Activated CD4-positive, alpha-beta T cell treated with anti-CD3 and anti-CD28 coated beads, Interleukin-2, amount 50 U/mL, for 24 hours (primary cell): Measurements from ENCODE around the gene METTL9.
"Not testable (repeated sequence)": the region's sequence is repeated elsewhere in the genome, so short reads cannot be mapped to it uniquely, and the experiment has no call there.

Source experiments
- DNase-seq, 2 donors: peaks; one replicate each; pipeline ENCODE4 v3.0.0-alpha.2; 2020; ENCODE audit warnings: low read depth in 1 of 2, low spot score in 1 of 2

Gene METTL9

GRCh38 chr16:21656795-21657768, 57.7 kb downstream of the METTL9 start:
- peak in 1 of 2 donors; percentile 47 for DNase-seq

DNA sequence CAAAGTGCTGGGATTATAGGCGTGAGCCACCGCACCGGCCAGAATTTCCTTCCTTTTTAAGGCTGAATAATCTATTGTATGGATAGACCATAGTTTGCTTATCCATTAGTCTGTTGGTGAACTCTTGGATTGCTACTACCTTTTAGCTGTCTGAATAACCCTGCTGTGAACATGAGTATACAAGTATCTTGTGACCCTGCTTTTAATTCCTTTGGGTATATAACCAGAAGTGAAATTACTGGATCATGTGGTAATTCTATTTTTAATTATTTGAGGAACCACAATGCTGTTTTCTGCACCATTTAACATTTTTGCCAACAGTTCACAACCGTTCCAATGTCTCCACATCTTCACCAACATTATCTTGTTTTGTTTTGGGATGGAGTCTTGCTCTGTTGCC, 59.7 kb downstream of the METTL9 start:
- DNase-seq, result no peak

DNA sequence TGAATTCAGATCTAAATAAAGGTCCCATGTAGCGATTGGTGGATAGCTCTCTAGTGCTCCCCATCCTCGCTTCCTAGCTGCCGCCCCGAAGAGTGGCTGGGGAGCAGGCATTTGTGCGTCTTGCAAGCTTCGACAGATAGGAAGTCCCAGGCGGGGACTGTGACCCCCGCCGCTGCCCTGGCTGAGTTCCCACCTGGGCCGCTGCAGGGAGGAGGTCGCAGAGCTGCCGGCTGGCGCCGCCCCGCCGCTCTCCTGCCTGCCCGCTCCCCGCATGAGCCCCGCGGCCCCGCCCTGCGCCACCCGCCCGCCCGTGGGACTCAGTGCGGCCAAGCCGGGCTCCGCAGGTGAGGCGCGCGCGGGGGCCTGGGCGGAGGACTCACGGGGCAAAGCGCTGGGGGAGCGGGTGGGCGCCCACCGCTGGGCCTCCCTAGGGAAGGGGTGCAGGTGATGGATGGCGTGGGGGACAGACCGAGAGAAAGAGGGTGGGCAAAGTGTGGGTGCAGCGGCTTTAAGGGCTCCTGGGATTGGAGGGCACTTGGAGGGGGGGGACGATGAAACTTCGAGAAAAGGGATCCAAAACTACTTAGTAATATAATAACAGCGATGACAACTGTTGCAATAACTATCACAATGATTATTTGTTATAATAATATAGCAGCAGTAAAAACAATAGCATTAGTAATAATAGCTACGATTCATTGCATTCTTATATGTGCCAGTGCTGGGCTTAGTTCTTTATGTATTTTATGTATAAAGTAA, 64.7 kb downstream of the METTL9 start, which contains the start of gene OTOA:
Gene OTOA (plus strand): TSS at position 80 of the 759 bp plus-strand sequence. CDS start 14,547 bp downstream, outside the sequence.
- no peak for DNase-seq

DNA sequence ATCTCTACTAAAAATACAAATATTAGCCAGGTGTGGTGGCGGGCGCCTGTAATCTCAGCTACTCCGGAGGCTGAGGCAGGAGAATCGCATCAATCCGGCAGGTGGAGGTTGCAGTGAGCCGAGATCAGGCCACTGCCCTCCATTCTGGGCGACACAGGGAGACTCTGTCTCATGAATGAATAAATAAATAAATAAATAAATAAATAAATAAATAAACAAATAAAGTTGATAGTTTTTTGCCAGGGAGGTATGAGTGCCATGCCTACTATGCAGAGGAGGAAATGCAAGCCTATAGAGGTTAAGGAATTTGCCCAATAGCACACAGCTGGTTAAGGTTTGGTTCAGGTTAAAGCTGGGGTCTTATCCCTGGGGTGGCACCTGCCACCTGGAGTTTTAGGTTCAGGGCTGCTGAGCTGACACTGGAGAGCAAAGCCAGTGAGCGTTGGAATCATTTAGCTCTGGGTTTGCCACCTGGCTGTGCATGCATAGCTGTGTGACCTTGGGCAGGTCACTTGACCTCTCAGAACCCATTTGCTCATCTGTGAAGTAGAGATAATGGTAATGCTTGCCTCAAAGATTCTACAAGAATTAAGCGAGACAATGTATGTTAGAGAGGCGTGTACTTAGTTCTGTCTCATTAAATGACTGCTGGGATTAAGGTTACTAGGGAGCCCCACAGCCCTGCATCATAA, 65.6 kb downstream of the METTL9 start:
- no peak for DNase-seq

- DNase-seq, result no peak
Measured at GRCh38 chr16:21666772-21667171, 67.4 kb downstream of the METTL9 start.

GRCh38 chr16:21667575-21667974, 68.2 kb downstream of the METTL9 start:
- no peak for DNase-seq

GRCh38 chr16:21673469-21673868, 74.1 kb downstream of the METTL9 start:
- no peak for DNase-seq

DNA sequence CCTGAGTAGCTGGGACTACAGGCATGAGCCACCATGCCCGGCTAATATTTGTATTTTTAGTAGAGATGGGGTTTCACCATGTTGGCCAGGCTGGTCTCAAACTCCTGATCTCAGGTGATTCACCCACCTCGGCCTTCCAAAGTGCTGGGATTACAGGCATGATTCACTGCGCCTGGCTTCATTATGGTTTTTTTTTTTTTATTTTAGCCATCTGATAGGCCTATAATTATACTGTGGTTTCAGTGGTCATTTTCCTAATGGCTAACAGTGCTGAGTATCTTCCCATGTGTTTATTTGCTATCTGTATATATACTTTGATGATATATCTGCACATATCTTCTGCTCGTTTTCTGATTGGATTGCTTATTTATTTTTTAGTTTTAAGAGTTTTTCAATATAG, 75.1 kb downstream of the METTL9 start:
- DNase-seq, result not testable (repeated sequence)

DNA sequence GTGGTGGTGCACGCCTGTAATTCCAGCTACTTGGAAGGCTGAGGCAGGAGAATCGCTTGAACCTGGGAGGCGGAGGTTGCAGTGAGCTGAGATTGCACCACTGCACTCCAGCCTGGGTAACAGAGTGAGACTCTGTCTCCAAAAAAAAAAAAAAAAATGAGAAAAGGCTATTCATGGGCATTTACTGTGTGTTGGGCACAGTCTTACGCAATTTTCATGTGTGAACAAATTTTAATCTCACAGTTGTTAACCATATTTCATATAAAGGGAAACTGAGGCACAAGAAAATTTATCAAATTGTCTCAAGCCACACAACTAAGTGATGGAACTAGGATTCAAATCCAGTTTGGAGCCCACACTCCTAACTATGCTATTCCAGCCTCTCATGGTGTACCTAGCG, 81.3 kb downstream of the METTL9 start:
- not testable (repeated sequence) for DNase-seq

GRCh38 chr16:21683184-21683583, 83.8 kb downstream of the METTL9 start:
- no peak for DNase-seq

DNA sequence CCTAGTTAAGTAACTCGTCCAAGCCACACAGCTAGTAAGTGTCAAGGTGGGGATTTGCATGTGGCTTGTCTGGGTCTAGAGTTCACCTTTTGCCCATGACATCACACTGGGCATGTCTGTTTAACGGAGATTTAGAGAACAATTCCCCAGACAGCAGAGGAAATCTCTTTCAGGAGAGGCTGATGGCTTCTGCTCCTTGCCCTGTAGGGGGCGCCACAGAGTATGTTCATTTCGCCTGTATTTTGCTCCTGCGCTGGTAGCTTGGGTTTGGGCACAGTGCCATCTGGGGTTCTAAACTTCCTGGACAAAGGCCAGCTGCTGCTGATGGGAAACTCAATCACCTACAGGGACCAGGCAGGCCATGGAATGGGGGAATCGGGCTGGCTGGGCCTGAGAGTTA, 84.8 kb downstream of the METTL9 start:
- DNase-seq, result peak in 1 of 2 donors; percentile 9

GRCh38 chr16:21685034-21685455, 85.7 kb downstream of the METTL9 start:
- DNase-seq, result no peak

DNA sequence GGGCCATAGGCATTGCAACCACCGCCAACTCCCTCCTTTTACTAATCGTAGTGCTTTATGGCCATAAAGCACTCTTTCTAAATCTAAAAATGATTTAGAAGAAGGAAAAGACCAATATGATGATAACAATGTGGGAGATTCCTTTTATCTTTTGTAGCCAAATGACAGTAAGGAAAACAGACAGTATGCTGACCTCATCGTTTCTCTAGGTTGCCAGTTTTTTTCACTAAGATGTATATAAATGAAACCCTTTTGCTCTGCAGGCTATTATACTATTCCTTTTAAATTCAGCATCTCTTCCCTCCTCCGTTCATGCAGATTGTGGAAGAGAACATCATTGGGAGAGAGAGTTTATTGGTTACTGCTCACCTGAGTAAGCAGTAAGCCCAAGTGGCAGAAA, 89.7 kb downstream of the METTL9 start:
- DNase-seq, result no peak

DNA sequence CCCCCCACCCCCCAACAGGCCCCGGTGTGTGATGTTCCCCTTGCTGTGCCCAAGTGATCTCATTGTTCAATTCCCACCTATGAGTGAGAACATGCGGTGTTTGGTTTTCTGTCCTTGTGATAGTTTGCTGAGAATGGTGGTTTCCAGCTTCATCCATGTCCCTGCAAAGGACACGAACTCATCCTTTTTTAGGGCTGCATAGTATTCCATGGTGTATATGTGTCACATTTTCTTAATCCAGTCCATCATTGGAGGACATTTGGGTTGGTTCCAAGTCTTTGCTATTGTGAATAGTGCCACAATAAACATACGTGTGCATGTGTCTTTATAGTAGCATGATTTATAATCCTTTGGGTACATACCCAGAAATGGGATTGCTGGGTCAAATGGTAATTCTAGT, 91.6 kb downstream of the METTL9 start:
- not testable (repeated sequence) for DNase-seq

- DNase-seq, result no peak
Measured at GRCh38 chr16:21694609-21695008, 95.2 kb downstream of the METTL9 start.

- DNase-seq, result no peak
Measured at GRCh38 chr16:21697032-21697431, 97.7 kb downstream of the METTL9 start.

GRCh38 chr16:21698169-21699032, 99.0 kb downstream of the METTL9 start:
- no peak for DNase-seq

DNA sequence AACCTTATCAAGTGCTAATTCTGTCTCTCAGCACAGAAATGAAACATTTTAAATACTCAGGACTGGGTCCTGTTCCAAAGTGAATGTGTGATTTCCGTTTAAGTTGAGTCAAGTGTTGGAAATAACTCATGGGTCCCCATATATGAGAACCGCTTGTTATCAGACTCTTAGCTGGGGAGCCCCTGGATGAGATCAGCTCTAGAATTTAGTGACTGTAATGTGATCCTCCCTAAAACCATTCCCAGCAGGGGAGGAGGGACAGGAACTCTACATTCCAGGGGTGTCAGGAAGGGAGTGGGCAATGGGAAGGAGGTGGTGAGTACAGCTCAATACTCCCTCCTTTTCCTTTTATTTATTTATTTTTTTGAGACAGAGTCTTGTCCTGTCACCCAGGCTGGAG, 101.9 kb downstream of the METTL9 start:
- no peak for DNase-seq

DNA sequence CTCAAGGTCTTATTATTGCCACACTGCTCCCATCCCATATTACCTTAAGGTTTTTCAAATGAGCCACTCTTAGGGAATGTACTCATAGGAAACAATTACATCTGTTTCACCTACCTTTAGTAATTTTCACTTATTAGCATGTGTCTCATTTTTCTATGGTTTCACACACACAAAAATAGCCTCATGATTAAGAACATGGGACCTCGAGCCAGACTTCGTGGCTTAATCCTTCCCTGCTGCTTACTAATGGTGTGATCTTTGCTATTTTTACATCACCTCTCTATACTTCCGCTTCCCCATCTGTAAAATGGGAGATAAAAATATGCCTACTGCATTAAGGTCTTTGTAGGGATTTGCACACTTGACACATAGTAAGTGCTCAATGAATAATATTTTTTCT, 102.9 kb downstream of the METTL9 start:
- no peak for DNase-seq

- DNase-seq, result no peak
Measured at GRCh38 chr16:21703156-21703555, 103.8 kb downstream of the METTL9 start.
